Raji (cell line): ENCODE results near the gene CELA1.

Experiments used
- POLR2A ChIP-seq: IDR thresholded peaks from 2 replicates; pipeline ENCODE4 v1.6.1; 2011; ENCODE audit warnings: low read depth, low read length, control low read depth; ENCODE audit not compliant: insufficient read depth

The CELA1 gene

GRCh38 chr12:51333536-51333935, 12.9 kb downstream of the CELA1 start:
- no peak for TF ChIP-seq POLR2A

GRCh38 chr12:51330186-51330585, 16.3 kb downstream of the CELA1 start:
- no peak for TF ChIP-seq POLR2A

- TF ChIP-seq POLR2A: no peak
These were observed 16.7 kb downstream of the CELA1 start for GRCh38 chr12:51329742-51330141.

- TF ChIP-seq POLR2A: no peak
These were observed 17.9 kb downstream of the CELA1 start for GRCh38 chr12:51328587-51328986.

- TF ChIP-seq POLR2A: no peak
These were observed 19.6 kb downstream of the CELA1 start for GRCh38 chr12:51326698-51327439.

- TF ChIP-seq POLR2A: no peak
These were observed 21.5 kb downstream of the CELA1 start for GRCh38 chr12:51324953-51325352.

GRCh38 chr12:51323966-51324895, 22.2 kb downstream of the CELA1 start, which contains the start of gene BIN2:
TSS of gene BIN2 (minus strand) at chr12:51324174. CDS start at chr12:51324102, 72 bp downstream.
- TF ChIP-seq POLR2A: 0 out of 2 replicates have a peak, but pooled peaks have one; percentile 14

- TF ChIP-seq POLR2A: no peak
These were observed 23.0 kb downstream of the CELA1 start for GRCh38 chr12:51323317-51323960.

- no peak for TF ChIP-seq POLR2A
These were observed 24.0 kb downstream of the CELA1 start for GRCh38 chr12:51322452-51322851.

GRCh38 chr12:51321882-51322281, 24.6 kb downstream of the CELA1 start:
- no peak for TF ChIP-seq POLR2A

GRCh38 chr12:51320695-51321320, 25.7 kb downstream of the CELA1 start:
- TF ChIP-seq POLR2A: no peak

GRCh38 chr12:51320311-51320694, 26.2 kb downstream of the CELA1 start:
- no peak for TF ChIP-seq POLR2A

GRCh38 chr12:51318846-51319599, 27.5 kb downstream of the CELA1 start:
- no peak for TF ChIP-seq POLR2A

- no peak for TF ChIP-seq POLR2A
These were observed 35.1 kb downstream of the CELA1 start for GRCh38 chr12:51311389-51311788.
